ENCODE measurements around the gene ALPL.
"Not testable (repeated sequence)": the region's sequence is repeated elsewhere in the genome, so short reads cannot be mapped to it uniquely, and the experiment has no call there.

The ALPL gene

GRCh38 chr1:21509351-21510112 is at the start of gene ALPL:
Gene ALPL, plus strand, starts transcription at chr1:21509423. Its CDS starts 44,659 bp downstream, at chr1:21554082.
- no peak for DNase-seq

GRCh38 chr1:21465127-21465526 is 44.1 kb upstream of the ALPL start:
- not testable (repeated sequence) for DNase-seq

GRCh38 chr1:21467946-21468345 is 41.3 kb upstream of the ALPL start:
- not testable (repeated sequence) for DNase-seq

- peak; percentile 39 for DNase-seq
Observed at GRCh38 chr1:21468599-21468998, 40.6 kb upstream of the ALPL start.

GRCh38 chr1:21469581-21469980 is 39.6 kb upstream of the ALPL start:
- DNase-seq = peak; percentile 13

GRCh38 chr1:21472861-21473260 is 36.4 kb upstream of the ALPL start:
- DNase-seq = no peak

GRCh38 chr1:21478356-21478755 is 30.9 kb upstream of the ALPL start:
- DNase-seq = no peak

GRCh38 chr1:21483881-21484280 is 25.3 kb upstream of the ALPL start:
- DNase-seq = not testable (repeated sequence)

- DNase-seq = no peak
Observed at GRCh38 chr1:21489146-21489545, 20.1 kb upstream of the ALPL start.

GRCh38 chr1:21490774-21491487 is 18.3 kb upstream of the ALPL start:
- DNase-seq = peak; percentile 49

GRCh38 chr1:21491488-21492355 is 17.5 kb upstream of the ALPL start:
- DNase-seq = no peak

GRCh38 chr1:21492356-21492625 is 16.9 kb upstream of the ALPL start:
- no peak for DNase-seq

- DNase-seq = no peak
Observed at GRCh38 chr1:21494196-21494595, 15.0 kb upstream of the ALPL start.

- DNase-seq = no peak
Observed at GRCh38 chr1:21495225-21495820, 13.9 kb upstream of the ALPL start.

- no peak for DNase-seq
Observed at GRCh38 chr1:21496063-21496462, 13.2 kb upstream of the ALPL start.

GRCh38 chr1:21496886-21497285 is 12.3 kb upstream of the ALPL start:
- DNase-seq = no peak

- DNase-seq = no peak
Observed at GRCh38 chr1:21497466-21498061, 11.7 kb upstream of the ALPL start.

- DNase-seq = no peak
Observed at GRCh38 chr1:21499283-21499950, 9.8 kb upstream of the ALPL start.

- no peak for DNase-seq
Observed at GRCh38 chr1:21503706-21504377, 5.4 kb upstream of the ALPL start.

GRCh38 chr1:21506804-21507203 is 2.4 kb upstream of the ALPL start:
- no peak for DNase-seq

GRCh38 chr1:21507511-21508270 is 1.5 kb upstream of the ALPL start:
- no peak for DNase-seq

All from suppressor macrophage treated with lipopolysaccharide for 4 hours (primary cell).